ENCODE results near the gene COG1. TPM values are rescaled to one million over a fixed set of nuclear protein-coding genes. Genes with fewer than 3 reads are reported as not detected.

Gene COG1
- total and polyA plus RNA-seq, 2 of the 8 experiments (the other 6 are each of a cell fraction or from before 2014, with no cell fraction given) = 11.0 to 19.5 TPM

DNA sequence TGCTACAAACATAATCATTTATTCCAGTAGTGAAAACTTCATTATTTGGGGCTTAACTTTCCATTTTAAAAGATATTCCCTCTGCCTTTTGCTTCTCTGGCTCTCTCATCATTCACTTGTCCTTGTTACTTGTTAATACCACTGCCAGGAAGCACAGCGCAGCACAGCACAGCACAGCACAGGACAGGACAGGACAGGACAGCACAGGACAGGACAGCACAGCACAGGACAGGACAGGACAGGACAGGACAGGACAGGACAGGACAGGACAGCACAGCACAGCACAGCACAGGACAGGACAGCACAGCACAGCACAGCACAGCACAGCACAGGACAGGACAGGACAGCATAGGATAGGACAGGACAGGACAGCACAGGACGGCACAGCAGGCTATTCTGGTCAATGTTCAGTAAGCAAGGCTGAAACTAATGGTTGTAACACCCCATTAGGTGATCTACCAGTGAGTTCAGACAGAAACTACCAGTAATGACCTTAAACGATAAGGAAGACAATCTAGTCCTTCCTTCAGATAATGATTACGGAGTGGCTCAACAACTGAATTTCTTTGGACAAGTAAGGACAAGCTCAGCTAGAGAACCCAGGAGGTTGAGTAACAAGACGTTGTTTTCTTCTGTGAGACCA lies 31.9 kb downstream of the COG1 start (continued):
- TF ChIP-seq, protein P1, sequence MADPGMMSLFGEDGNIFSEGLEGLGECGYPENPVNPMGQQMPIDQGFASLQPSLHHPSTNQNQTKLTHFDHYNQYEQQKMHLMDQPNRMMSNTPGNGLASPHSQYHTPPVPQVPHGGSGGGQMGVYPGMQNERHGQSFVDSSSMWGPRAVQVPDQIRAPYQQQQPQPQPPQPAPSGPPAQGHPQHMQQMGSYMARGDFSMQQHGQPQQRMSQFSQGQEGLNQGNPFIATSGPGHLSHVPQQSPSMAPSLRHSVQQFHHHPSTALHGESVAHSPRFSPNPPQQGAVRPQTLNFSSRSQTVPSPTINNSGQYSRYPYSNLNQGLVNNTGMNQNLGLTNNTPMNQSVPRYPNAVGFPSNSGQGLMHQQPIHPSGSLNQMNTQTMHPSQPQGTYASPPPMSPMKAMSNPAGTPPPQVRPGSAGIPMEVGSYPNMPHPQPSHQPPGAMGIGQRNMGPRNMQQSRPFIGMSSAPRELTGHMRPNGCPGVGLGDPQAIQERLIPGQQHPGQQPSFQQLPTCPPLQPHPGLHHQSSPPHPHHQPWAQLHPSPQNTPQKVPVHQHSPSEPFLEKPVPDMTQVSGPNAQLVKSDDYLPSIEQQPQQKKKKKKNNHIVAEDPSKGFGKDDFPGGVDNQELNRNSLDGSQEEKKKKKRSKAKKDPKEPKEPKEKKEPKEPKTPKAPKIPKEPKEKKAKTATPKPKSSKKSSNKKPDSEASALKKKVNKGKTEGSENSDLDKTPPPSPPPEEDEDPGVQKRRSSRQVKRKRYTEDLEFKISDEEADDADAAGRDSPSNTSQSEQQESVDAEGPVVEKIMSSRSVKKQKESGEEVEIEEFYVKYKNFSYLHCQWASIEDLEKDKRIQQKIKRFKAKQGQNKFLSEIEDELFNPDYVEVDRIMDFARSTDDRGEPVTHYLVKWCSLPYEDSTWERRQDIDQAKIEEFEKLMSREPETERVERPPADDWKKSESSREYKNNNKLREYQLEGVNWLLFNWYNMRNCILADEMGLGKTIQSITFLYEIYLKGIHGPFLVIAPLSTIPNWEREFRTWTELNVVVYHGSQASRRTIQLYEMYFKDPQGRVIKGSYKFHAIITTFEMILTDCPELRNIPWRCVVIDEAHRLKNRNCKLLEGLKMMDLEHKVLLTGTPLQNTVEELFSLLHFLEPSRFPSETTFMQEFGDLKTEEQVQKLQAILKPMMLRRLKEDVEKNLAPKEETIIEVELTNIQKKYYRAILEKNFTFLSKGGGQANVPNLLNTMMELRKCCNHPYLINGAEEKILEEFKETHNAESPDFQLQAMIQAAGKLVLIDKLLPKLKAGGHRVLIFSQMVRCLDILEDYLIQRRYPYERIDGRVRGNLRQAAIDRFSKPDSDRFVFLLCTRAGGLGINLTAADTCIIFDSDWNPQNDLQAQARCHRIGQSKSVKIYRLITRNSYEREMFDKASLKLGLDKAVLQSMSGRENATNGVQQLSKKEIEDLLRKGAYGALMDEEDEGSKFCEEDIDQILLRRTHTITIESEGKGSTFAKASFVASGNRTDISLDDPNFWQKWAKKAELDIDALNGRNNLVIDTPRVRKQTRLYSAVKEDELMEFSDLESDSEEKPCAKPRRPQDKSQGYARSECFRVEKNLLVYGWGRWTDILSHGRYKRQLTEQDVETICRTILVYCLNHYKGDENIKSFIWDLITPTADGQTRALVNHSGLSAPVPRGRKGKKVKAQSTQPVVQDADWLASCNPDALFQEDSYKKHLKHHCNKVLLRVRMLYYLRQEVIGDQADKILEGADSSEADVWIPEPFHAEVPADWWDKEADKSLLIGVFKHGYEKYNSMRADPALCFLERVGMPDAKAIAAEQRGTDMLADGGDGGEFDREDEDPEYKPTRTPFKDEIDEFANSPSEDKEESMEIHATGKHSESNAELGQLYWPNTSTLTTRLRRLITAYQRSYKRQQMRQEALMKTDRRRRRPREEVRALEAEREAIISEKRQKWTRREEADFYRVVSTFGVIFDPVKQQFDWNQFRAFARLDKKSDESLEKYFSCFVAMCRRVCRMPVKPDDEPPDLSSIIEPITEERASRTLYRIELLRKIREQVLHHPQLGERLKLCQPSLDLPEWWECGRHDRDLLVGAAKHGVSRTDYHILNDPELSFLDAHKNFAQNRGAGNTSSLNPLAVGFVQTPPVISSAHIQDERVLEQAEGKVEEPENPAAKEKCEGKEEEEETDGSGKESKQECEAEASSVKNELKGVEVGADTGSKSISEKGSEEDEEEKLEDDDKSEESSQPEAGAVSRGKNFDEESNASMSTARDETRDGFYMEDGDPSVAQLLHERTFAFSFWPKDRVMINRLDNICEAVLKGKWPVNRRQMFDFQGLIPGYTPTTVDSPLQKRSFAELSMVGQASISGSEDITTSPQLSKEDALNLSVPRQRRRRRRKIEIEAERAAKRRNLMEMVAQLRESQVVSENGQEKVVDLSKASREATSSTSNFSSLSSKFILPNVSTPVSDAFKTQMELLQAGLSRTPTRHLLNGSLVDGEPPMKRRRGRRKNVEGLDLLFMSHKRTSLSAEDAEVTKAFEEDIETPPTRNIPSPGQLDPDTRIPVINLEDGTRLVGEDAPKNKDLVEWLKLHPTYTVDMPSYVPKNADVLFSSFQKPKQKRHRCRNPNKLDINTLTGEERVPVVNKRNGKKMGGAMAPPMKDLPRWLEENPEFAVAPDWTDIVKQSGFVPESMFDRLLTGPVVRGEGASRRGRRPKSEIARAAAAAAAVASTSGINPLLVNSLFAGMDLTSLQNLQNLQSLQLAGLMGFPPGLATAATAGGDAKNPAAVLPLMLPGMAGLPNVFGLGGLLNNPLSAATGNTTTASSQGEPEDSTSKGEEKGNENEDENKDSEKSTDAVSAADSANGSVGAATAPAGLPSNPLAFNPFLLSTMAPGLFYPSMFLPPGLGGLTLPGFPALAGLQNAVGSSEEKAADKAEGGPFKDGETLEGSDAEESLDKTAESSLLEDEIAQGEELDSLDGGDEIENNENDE (IDR thresholded peaks at IDR 0.05; ENCODE audit: insufficient replicate concordance, low read length) = no peak
- TF ChIP-seq, protein P2, sequence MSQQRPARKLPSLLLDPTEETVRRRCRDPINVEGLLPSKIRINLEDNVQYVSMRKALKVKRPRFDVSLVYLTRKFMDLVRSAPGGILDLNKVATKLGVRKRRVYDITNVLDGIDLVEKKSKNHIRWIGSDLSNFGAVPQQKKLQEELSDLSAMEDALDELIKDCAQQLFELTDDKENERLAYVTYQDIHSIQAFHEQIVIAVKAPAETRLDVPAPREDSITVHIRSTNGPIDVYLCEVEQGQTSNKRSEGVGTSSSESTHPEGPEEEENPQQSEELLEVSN (IDR thresholded peaks at IDR 0.05) = no peak
- TF ChIP-seq KDM5A (IDR thresholded peaks at IDR 0.05; ENCODE audit: low read length) (no peak), ZNF274 (IDR thresholded peaks at IDR 0.05; ENCODE audit: borderline replicate concordance, extremely low read depth, low read length) (no peak)
